Right lobe of liver (tissue), 4 donors: ENCODE results near the gene OR9Q1.

Experiments used
- POLR2A ChIP-seq: fragments of 450-650 bp; IDR thresholded peaks from one replicate; pipeline ENCODE4 v1.6.1; 2017; ENCODE audit warnings: antibody characterized with exemption, mild to moderate bottlenecking
- TF ChIP-seq, protein P1 (sequence below), 4 donors: fragments of 200-600 bp in 3 of 4; fragments of 450-650 bp in 1 of 4; IDR thresholded peaks; one replicate each; pipeline versions ENCODE4 v1.5.1 to v1.8.0; 2016 to 2022; ENCODE audit warnings: antibody characterized with exemption in 4 of 4, mild to moderate bottlenecking in 2 of 4
- donor health status: DM: no; HTN: no; CAD: no.
- donor health status: DM: no; HTN: no; CAD: no.
- donor health status: DM: no; HTN: yes; CAD: no.

DNA sequence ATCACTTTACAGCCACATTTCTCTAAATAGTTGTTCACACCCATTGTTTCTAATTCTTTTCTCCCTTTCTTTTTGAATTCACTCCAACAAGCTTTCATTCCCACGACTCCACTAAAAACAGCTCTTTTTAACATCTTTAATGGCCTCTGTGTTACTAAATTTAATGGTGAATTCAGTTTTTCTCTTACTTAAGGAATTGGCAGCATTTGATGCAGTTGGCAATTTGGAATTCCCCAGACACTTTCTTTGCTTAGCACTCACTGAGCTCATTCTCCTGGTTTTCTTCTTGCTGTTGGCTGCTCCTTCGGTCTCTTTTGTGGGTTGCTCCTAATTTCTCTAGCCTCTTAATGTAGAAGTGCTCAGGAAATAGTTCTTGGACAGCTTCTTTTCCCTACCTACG lies 40.5 kb upstream of the OR9Q1 start:
- TF ChIP-seq, protein P1, sequence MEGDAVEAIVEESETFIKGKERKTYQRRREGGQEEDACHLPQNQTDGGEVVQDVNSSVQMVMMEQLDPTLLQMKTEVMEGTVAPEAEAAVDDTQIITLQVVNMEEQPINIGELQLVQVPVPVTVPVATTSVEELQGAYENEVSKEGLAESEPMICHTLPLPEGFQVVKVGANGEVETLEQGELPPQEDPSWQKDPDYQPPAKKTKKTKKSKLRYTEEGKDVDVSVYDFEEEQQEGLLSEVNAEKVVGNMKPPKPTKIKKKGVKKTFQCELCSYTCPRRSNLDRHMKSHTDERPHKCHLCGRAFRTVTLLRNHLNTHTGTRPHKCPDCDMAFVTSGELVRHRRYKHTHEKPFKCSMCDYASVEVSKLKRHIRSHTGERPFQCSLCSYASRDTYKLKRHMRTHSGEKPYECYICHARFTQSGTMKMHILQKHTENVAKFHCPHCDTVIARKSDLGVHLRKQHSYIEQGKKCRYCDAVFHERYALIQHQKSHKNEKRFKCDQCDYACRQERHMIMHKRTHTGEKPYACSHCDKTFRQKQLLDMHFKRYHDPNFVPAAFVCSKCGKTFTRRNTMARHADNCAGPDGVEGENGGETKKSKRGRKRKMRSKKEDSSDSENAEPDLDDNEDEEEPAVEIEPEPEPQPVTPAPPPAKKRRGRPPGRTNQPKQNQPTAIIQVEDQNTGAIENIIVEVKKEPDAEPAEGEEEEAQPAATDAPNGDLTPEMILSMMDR (IDR thresholded peaks at IDR 0.05) = no peak
- TF ChIP-seq POLR2A = no peak
